GM12878 (cell line): ENCODE measurements around the gene TBATA. TPM values are rescaled to one million over a fixed set of nuclear protein-coding genes. Genes with fewer than 3 reads are reported as not detected.

ENCODE experiments used
- ATAC-seq: fragments of 200-7000 bp; cut with Tn5 transposase; 3 replicates; pipeline ENCODE4 v1.9.1; 2020; ENCODE audit warnings: mild to moderate bottlenecking, moderate library complexity
- BruUV-seq: library from RNA; stranded (reverse); fragments of 400-500 nt; replicated peaks from 2 replicates; lab custom pipeline; 2021; lab: Mats Ljungman, UMichigan
- CTCF ChIA-PET: fragments of 300-600 bp; sonication (Branson Sonifier 250); formaldehyde crosslinking; extraction: SDS; loops from one replicate; lab custom pipeline; 2021; ENCODE audit warnings: inconsistent platforms; lab: Yijun Ruan, JAX
- POLR2A ChIA-PET: fragments of 350-600 bp; formaldehyde crosslinking; extraction: SDS; loops from one replicate; lab custom pipeline; 2021; ENCODE audit warnings: inconsistent platforms; lab: Charles Lee
- RAD21 ChIA-PET: fragments of 300-600 bp; sonication (Branson Sonifier 250); formaldehyde crosslinking; loops from one replicate; lab custom pipeline; 2023; ENCODE audit warnings: antibody characterized with exemption; ENCODE audit not compliant: unreplicated experiment; lab: Charles Lee
- SMC1A ChIA-PET: fragments of 300-600 bp; sonication (Branson Sonifier 250); formaldehyde crosslinking; loops from one replicate; lab custom pipeline; 2023; ENCODE audit not compliant: unreplicated experiment, uncharacterized antibody; lab: Charles Lee
- DNase-seq: peaks from one replicate; pipeline ENCODE4 v3.0.0-alpha.2; 2011; ENCODE audit warnings: low read depth, low spot score
- FAIRE-seq: peaks from 3 replicates; lab custom pipeline; 2011; peaks lifted over from hg19 to GRCh38; lab: Jason Lieb, UNC
- H2AFZ ChIP-seq: 2 replicates; pipeline ENCODE4 v1.6.0; 2011; ENCODE audit warnings: low read depth, low read length, control low read depth; ENCODE audit not compliant: control insufficient read depth
- H3K27ac ChIP-seq: 2 replicates; pipeline ENCODE4 v1.5.1; 2011; ENCODE audit warnings: control low read depth; ENCODE audit not compliant: control insufficient read depth, insufficient read depth
- H3K27me3 ChIP-seq, 2 experiments: replicated peaks in 1 of 2; 2 replicates each; pipeline versions ENCODE4 v1.6.0 to v1.6.1; 2011; ENCODE audit warnings: low read length in 1 of 2; ENCODE audit not compliant: control insufficient read depth in 2 of 2, insufficient read depth in 2 of 2
- H3K36me3 ChIP-seq, 2 experiments: 2 replicates each; pipeline ENCODE4 v1.5.1; 2011; ENCODE audit warnings: low read length in 1 of 2; ENCODE audit not compliant: control insufficient read depth in 2 of 2, insufficient read depth in 2 of 2
- H3K4me1 ChIP-seq: 2 replicates; pipeline ENCODE4 v1.6.1; 2011; ENCODE audit warnings: mild to moderate bottlenecking, low read length, moderate library complexity, mixed read lengths; ENCODE audit not compliant: control insufficient read depth, insufficient read depth
- H3K4me2 ChIP-seq: 2 replicates; pipeline ENCODE4 v1.6.0; 2011; ENCODE audit warnings: control low read depth; ENCODE audit not compliant: control insufficient read depth, insufficient read depth
- H3K4me3 ChIP-seq: fragments of 200-600 bp; sonication (generic); 2 replicates; pipeline ENCODE4 v1.5.1; 2016
- H3K79me2 ChIP-seq: 2 replicates; pipeline ENCODE4 v1.6.0; 2011; ENCODE audit warnings: low read length; ENCODE audit not compliant: control insufficient read depth, insufficient read depth
- H3K9ac ChIP-seq: 2 replicates; pipeline ENCODE4 v1.8.0; 2011; ENCODE audit warnings: low read length, control low read depth, mixed read lengths; ENCODE audit not compliant: control insufficient read depth, insufficient read depth
- H3K9me3 ChIP-seq: replicated peaks from 3 replicates; pipeline ENCODE4 v1.5.1; 2011; ENCODE audit warnings: mild to moderate bottlenecking, low read length; ENCODE audit not compliant: control insufficient read depth, insufficient read depth
- H4K20me1 ChIP-seq: 2 replicates; pipeline ENCODE4 v1.6.0; 2011; ENCODE audit not compliant: control insufficient read depth, insufficient read depth
- CEBPB ChIP-seq, 2 experiments: fragments of 150-350 bp in 1 of 2; IDR thresholded peaks; 2 replicates each; pipeline ENCODE4 v1.6.1; 2012 to 2014; ENCODE audit warnings: low read depth in 2 of 2, low read length in 2 of 2, borderline replicate concordance in 1 of 2, inconsistent platforms in 1 of 2
- LARP7 ChIP-seq: fragments of 450-650 bp; IDR thresholded peaks from 2 replicates; pipeline ENCODE4 v1.6.1; 2017; ENCODE audit warnings: mild to moderate bottlenecking
- POLR2A ChIP-seq: IDR thresholded peaks from 2 replicates; pipeline ENCODE4 v1.6.1; 2011; ENCODE audit warnings: low read depth, mild to moderate bottlenecking, low read length
- RAD21 ChIP-seq: IDR thresholded peaks from 2 replicates; pipeline ENCODE4 v1.6.1; 2011; ENCODE audit warnings: mild to moderate bottlenecking, low read depth, low read length, moderate library complexity; ENCODE audit not compliant: insufficient read depth
- YBX1 ChIP-seq: fragments of 450-650 bp; IDR thresholded peaks from 2 replicates; pipeline ENCODE4 v1.6.1; 2016; ENCODE audit warnings: antibody characterized with exemption
- ZNF207 ChIP-seq: fragments of 450-650 bp; IDR thresholded peaks from 2 replicates; pipeline ENCODE4 v1.6.1; 2014; ENCODE audit warnings: antibody characterized with exemption, mild to moderate bottlenecking, borderline replicate concordance
- WGBS: methylation state at CpG from one replicate; pipeline ENCODE4 v1.1.6; 2016; ENCODE audit warnings: low lambda C conversion rate; ENCODE audit not compliant: insufficient replicate concordance, insufficient coverage; ENCODE audit errors: missing lambda C conversion rate; 5-methylcytosine and 5-hydroxymethylcytosine counted together
- in situ Hi-C: fragments of 300-500 bp; cut with MboI; formaldehyde crosslinking; loops from 9 replicates; pipeline ENCODE4 v1.14.3; 2018; ENCODE audit warnings: mixed read lengths
- intact Hi-C: fragments of 100-400 bp; cut with micrococcal nuclease; formaldehyde crosslinking; loops from one replicate; pipeline ENCODE4 v1.14.2; 2022; ENCODE audit not compliant: unreplicated experiment
- polyA plus RNA-seq, 11 experiments: library from polyadenylated mRNA; depleted of rRNA in 4 of 11; unstranded in 6 of 11; stranded (reverse) in 5 of 11; fragments of >200 nt; fragmentation: Nextera tagmentation in 4 of 11; fragmentation: Illumina TruSeq in 1 of 11; extraction: Ambion mirVana in 4 of 11; extraction: Trizol in 1 of 11; gene quantifications; 1 replicate in 1 of 11; 2 replicates in 10 of 11; pipeline versions ENCODE4 v1.2.1 to v1.2.3, GENCODE V29; 2011 to 2016; ENCODE audit warnings: inconsistent platforms in 2 of 11, missing spikeins in 2 of 11, low read depth in 1 of 11
- total RNA-seq, 4 experiments: library from RNA; depleted of rRNA in 3 of 4; stranded (reverse); fragments of >200 nt in 3 of 4; fragmentation: Illumina TruSeq in 1 of 4; extraction: Trizol in 1 of 4; gene quantifications; 2 replicates each; pipeline versions ENCODE4 v1.2.1 to v1.2.3, GENCODE V29; 2013 to 2021
- TF ChIP-seq, protein P1 (sequence below): fragments of 450-650 bp; IDR thresholded peaks from 2 replicates; pipeline ENCODE4 v1.6.1; 2017; ENCODE audit warnings: borderline replicate concordance
- TF ChIP-seq, protein P2 (sequence below): IDR thresholded peaks from 2 replicates; pipeline ENCODE4 v1.6.1; 2011; ENCODE audit warnings: borderline replicate concordance, low read depth, mild to moderate bottlenecking, moderate library complexity, low read length; ENCODE audit not compliant: insufficient read depth, poor library complexity, severe bottlenecking

Gene TBATA
- total and polyA plus RNA-seq, 10 of the 15 experiments (the other 5 are each of a cell fraction or from before 2014, with no cell fraction given) = not detected

DNA sequence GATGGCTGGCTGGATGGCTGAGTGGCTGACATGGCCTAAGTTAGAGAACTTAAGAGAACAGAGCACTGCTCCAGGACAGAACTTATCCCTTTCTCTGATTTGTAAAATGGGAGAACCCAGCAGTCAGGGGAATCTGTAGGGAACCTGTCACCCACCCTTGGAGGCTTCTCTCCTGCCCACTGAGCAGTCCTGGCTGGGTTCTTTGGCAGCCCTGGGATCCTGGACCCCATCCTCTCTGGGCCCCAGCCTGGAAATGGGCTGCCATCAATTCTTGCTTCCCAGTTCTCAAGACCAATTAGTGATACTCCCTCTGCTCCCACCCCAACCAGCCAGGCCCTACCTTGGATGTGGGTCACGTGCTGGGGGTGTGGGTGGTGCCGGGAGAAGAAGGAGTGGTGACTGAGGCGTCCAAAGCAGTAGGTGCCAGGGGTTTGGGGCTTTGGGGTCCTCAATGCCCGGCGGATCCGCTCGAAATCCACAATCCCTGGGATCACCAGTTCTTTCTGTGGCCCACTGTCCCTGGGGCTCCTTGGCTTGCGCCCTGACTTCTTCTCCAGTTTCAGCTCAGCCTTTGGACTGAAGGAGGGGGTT lies 3.6 kb downstream of the TBATA start:
- H3K4me3 ChIP-seq = no peak overlapping the region
- no TSS peak for BruUV-seq
- intact Hi-C loops = no loop called here
- ATAC-seq = no peak
- no peaks in the 10 kb centered on the region for H3K4me1 ChIP-seq
- FAIRE-seq = no peak
- no peak for TF ChIP-seq LARP7
- TF ChIP-seq RAD21 = no peak
- TF ChIP-seq YBX1 = no peak
- TF ChIP-seq ZNF207 = no peak
- H3K27ac ChIP-seq = no peak overlapping the region
- no peak overlapping the region for H3K9ac ChIP-seq
- in situ Hi-C loops = no loop called here
- ChIA-PET SMC1A (no interaction called here), RAD21 (no interaction called here), CTCF (interaction anchor here (1.2 kb wide), 1 partner anchor 320 kb away, joined by 5 read pairs; no protein-coding TSS in a partner anchor), POLR2A (no interaction called here)
- no peaks in the 10 kb centered on the region for H3K79me2 ChIP-seq
- WGBS = 27% methylated on average over 8 of the region's 8 CpGs
- no peaks in the 10 kb centered on the region; a peak in 2 of 4 replicates for H3K27me3 ChIP-seq
- no peaks in the 10 kb centered on the region for H4K20me1 ChIP-seq
- no peaks in the 10 kb centered on the region for H3K9me3 ChIP-seq
- H2AFZ ChIP-seq = no peak overlapping the region
- H3K36me3 ChIP-seq = no peaks in the 10 kb centered on the region
- no peak overlapping the region for H3K4me2 ChIP-seq
- DNase-seq = no peak

DNA sequence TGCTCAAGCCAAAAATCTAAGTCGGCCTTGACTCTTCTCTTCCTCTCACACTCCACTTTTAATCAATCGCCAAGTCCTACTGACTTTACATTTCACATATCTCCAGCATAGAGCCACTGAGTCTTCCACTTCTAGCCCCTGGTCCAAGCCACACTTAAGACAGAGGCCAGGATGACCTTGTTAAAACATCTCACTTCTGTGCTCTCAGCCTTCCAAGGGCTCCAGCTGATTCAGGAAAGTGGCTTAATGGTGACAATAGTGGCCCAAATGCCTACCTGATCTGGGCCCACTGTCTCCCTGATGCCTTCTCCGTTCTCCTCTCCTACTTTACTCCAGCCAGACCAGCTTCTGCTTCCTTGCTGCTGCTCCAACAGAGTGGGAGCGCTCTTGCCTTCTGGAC lies 4.4 kb downstream of the TBATA start:
- ChIA-PET RAD21 (no interaction called here), SMC1A (no interaction called here), CTCF (no interaction called here), POLR2A (no interaction called here)
- no peaks in the 10 kb centered on the region for H3K79me2 ChIP-seq
- ATAC-seq (no peak), FAIRE-seq (no peak), DNase-seq (no peak)
- no peak overlapping the region for H2AFZ ChIP-seq
- TF ChIP-seq, protein P1, sequence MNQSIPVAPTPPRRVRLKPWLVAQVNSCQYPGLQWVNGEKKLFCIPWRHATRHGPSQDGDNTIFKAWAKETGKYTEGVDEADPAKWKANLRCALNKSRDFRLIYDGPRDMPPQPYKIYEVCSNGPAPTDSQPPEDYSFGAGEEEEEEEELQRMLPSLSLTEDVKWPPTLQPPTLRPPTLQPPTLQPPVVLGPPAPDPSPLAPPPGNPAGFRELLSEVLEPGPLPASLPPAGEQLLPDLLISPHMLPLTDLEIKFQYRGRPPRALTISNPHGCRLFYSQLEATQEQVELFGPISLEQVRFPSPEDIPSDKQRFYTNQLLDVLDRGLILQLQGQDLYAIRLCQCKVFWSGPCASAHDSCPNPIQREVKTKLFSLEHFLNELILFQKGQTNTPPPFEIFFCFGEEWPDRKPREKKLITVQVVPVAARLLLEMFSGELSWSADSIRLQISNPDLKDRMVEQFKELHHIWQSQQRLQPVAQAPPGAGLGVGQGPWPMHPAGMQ = no peak
- TF ChIP-seq, protein P2, sequence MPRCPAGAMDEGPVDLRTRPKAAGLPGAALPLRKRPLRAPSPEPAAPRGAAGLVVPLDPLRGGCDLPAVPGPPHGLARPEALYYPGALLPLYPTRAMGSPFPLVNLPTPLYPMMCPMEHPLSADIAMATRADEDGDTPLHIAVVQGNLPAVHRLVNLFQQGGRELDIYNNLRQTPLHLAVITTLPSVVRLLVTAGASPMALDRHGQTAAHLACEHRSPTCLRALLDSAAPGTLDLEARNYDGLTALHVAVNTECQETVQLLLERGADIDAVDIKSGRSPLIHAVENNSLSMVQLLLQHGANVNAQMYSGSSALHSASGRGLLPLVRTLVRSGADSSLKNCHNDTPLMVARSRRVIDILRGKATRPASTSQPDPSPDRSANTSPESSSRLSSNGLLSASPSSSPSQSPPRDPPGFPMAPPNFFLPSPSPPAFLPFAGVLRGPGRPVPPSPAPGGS = no peak
- no peak for TF ChIP-seq POLR2A
- no peak for TF ChIP-seq CEBPB (IDR thresholded peaks at IDR 0.05; ENCODE audit: borderline replicate concordance in 1 of 2, low read depth in 2 of 2, low read length in 2 of 2)
- intact Hi-C loops (no loop called here), in situ Hi-C loops (no loop called here)
- no peak overlapping the region for H3K4me2 ChIP-seq
- no peaks in the 10 kb centered on the region for H4K20me1 ChIP-seq
- BruUV-seq = no TSS peak
- no peaks in the 10 kb centered on the region; a peak in 2 of 4 replicates for H3K27me3 ChIP-seq
- no peaks in the 10 kb centered on the region for H3K4me1 ChIP-seq
- no peaks in the 10 kb centered on the region for H3K36me3 ChIP-seq
- H3K9ac ChIP-seq = no peak overlapping the region
- 53% methylated on average over 4 of the region's 4 CpGs for WGBS
- no peaks in the 10 kb centered on the region for H3K9me3 ChIP-seq
- H3K27ac ChIP-seq = no peak overlapping the region
- no peak overlapping the region for H3K4me3 ChIP-seq
